ENCODE results near the gene SRCAP. TPM values are rescaled to one million over a fixed set of nuclear protein-coding genes. Genes with fewer than 3 reads are reported as not detected.
A peak's percentile ranks its signal among the peaks of the same experiment; 100 is the strongest.

The SRCAP gene
- total RNA-seq, 2 experiments from 2014 or later, result 59.5 to 60.1 TPM

DNA sequence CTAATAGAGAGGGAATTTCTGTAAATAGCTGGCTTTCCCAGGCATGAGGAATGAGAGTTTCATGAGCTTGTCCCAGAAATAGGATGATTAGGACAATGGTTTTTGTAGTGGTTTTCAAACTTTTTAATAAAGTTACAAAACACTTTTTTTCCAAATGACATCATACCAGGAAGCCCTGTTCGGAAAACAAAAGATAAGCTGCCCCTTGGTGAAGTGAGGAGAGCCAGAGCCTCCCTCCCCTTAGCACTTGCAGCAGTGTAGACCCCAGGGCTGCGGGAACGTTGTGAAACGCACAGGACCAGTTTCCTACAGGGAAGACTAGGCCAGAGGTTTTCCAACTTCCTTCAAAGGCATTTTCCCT is 33.2 kb upstream of the SRCAP start:
- no peak overlapping the region for H3K4me3 ChIP-seq (ENCODE audit: low read length)
- no peaks in the 10 kb centered on the region for H3K27me3 ChIP-seq (ENCODE audit: control insufficient read depth in 1 of 2, insufficient read depth in 2 of 2, low read length in 2 of 2)
- Mint-ChIP-seq H3K27me3 (no peaks in the 10 kb centered on the region), H3K9me3 (no peaks in the 10 kb centered on the region), H3K4me1 (ENCODE audit: low read depth) (peaks cover 27% of the 10 kb centered on the region), H3K27ac (no peak overlapping the region), H3K36me3 (ENCODE audit: low read depth) (peaks cover 72% of the 10 kb centered on the region), H3K4me3 (no peak overlapping the region)
- intact Hi-C loops (cut with DNase I, micrococcal nuclease), result no loop called here
- H3K27ac ChIP-seq (ENCODE audit: low read depth in 1 of 2, low read length in 2 of 2), result no peak overlapping the region
- ChIA-PET POLR2A (interaction anchor here (0.9 kb wide), 1 partner anchor 9 kb away, joined by 3 read pairs; no protein-coding TSS in a partner anchor), CTCF (interaction anchor here (1.6 kb wide), 1 partner anchor 28 kb away, joined by 7 read pairs; no protein-coding TSS in a partner anchor)
- H3K9me3 ChIP-seq (ENCODE audit: control insufficient read depth in 1 of 2, insufficient read depth in 1 of 2, low read length in 2 of 2), result no peaks in the 10 kb centered on the region
- H3K4me1 ChIP-seq (ENCODE audit: insufficient read depth, low read length), result peaks cover 46% of the 10 kb centered on the region
- no peak for DNase-seq
- no peak for ATAC-seq (ENCODE audit: poor library complexity)
- peaks cover 96% of the 10 kb centered on the region for H3K36me3 ChIP-seq (ENCODE audit: insufficient read depth, low read length)
- no peak for TF ChIP-seq CTCF (IDR thresholded peaks at IDR 0.05)

- Histone ChIP-seq H3K36me3 (ENCODE audit: insufficient read depth, low read length) (peaks cover 89% of the 10 kb centered on the region), H3K27me3 (ENCODE audit: control insufficient read depth in 1 of 2, insufficient read depth in 2 of 2, low read length in 2 of 2) (no peaks in the 10 kb centered on the region), H3K27ac (ENCODE audit: low read depth in 1 of 2, low read length in 2 of 2) (no peak overlapping the region), H3K9me3 (ENCODE audit: control insufficient read depth in 1 of 2, insufficient read depth in 1 of 2, low read length in 2 of 2) (no peaks in the 10 kb centered on the region), H3K4me1 (ENCODE audit: insufficient read depth, low read length) (peaks cover 38% of the 10 kb centered on the region), H3K4me3 (ENCODE audit: low read length) (no peak overlapping the region)
- no peak overlapping the region for H3K27ac Mint-ChIP-seq
- H3K36me3 Mint-ChIP-seq (ENCODE audit: low read depth), result peaks cover 66% of the 10 kb centered on the region
- H3K9me3 Mint-ChIP-seq, result no peaks in the 10 kb centered on the region
- TF ChIP-seq CTCF (IDR thresholded peaks at IDR 0.05), result no peak
- peaks cover 18% of the 10 kb centered on the region for H3K4me1 Mint-ChIP-seq (ENCODE audit: low read depth)
- ChIA-PET CTCF (interaction anchor here (0.9 kb wide), 1 partner anchor 16 kb away, joined by 3 read pairs; the partner anchor contains the start of gene PRR14), POLR2A (interaction anchor here (2.4 kb wide), 1 partner anchor 8 kb away, joined by 9 read pairs; the partner anchor contains the start of gene FBRS)
- no peak overlapping the region for H3K4me3 Mint-ChIP-seq
- H3K27me3 Mint-ChIP-seq, result no peaks in the 10 kb centered on the region
- intact Hi-C loops (cut with DNase I, micrococcal nuclease), result no loop called here
- ATAC-seq (ENCODE audit: poor library complexity), result no peak
- DNase-seq, result no peak
Measured at GRCh38 chr16:30666681-30667080, 32.3 kb upstream of the SRCAP start.

DNA sequence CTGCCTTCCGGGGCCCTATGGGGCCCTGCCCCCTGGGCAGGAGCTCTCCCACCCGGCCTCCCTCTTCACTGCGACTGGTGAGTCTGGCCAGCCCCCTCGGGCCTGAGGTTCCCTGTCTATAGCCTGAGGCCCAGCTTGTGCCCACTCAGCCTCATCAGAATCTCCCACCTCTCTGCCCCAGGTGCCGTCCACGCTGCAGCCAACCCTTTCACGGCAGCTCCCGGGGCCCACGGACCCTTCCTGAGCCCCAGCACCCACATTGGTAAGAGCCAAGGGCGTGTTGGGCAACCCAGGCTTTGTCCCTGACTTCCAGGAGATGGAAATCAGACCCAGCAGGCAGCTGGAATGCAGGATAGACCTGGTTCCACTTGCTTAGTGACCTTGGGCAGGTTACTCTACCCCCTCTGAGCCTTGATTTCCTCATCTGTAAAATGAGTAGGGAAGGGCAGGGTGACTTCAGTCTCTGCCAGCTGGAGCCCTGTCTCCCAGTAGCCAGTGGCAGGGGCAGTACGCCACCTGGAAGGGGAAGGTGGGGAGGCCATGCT is 31.5 kb upstream of the SRCAP start:
- Histone ChIP-seq H3K4me3 (ENCODE audit: low read length) (no peak overlapping the region), H3K9me3 (ENCODE audit: control insufficient read depth in 1 of 2, insufficient read depth in 1 of 2, low read length in 2 of 2) (no peaks in the 10 kb centered on the region), H3K36me3 (ENCODE audit: insufficient read depth, low read length) (peaks cover 82% of the 10 kb centered on the region), H3K27me3 (ENCODE audit: control insufficient read depth in 1 of 2, insufficient read depth in 2 of 2, low read length in 2 of 2) (no peaks in the 10 kb centered on the region), H3K4me1 (ENCODE audit: insufficient read depth, low read length) (peaks cover 30% of the 10 kb centered on the region), H3K27ac (ENCODE audit: low read depth in 1 of 2, low read length in 2 of 2) (no peak overlapping the region)
- Mint-ChIP-seq H3K27ac (peak overlapping the region; percentile 27), H3K27me3 (no peaks in the 10 kb centered on the region), H3K9me3 (no peaks in the 10 kb centered on the region), H3K4me1 (ENCODE audit: low read depth) (peaks cover 12% of the 10 kb centered on the region), H3K36me3 (ENCODE audit: low read depth) (peaks cover 59% of the 10 kb centered on the region), H3K4me3 (no peak overlapping the region)
- ChIA-PET CTCF (interaction anchor here (0.9 kb wide), 1 partner anchor 16 kb away, joined by 3 read pairs; the partner anchor contains the start of gene PRR14), POLR2A (interaction anchor here (2.4 kb wide), 1 partner anchor 9 kb away, joined by 9 read pairs; the partner anchor contains the start of gene FBRS)
- no peak for TF ChIP-seq CTCF (IDR thresholded peaks at IDR 0.05)
- no peak for DNase-seq
- ATAC-seq (ENCODE audit: poor library complexity), result no peak
- intact Hi-C loops (cut with DNase I, micrococcal nuclease), result no loop called here

Data from CD4-positive, alpha-beta T cell (primary cell).